ENCODE results near the gene CITED2.

- TF ChIP-seq EP300 (IDR thresholded peaks at IDR 0.05) (peak in 1 of 2 donors; percentile 86), CTCF (IDR thresholded peaks at IDR 0.05) (peak in 2 of 5 experiments; percentile 25 to 35), POLR2A (IDR thresholded peaks at IDR 0.05) (peak in 1 of 2 donors; percentile 11)
Measured at GRCh38 chr6:139376604-139377218, 2.3 kb upstream of the CITED2 start.
